WTC11 (cell line): ENCODE measurements around the gene CNTNAP2. TPM values are rescaled to one million over a fixed set of nuclear protein-coding genes. Genes with fewer than 3 reads are reported as not detected.

Experiments used
- ATAC-seq: fragments of 200-7000 bp; cut with Tn5 transposase; 2 replicates; pipeline ENCODE4 v1.10.0; 2021; ENCODE audit warnings: mild to moderate bottlenecking, moderate library complexity
- CTCF ChIA-PET: fragments of 300-600 bp; sonication (Branson Sonifier 250); formaldehyde crosslinking; loops from one replicate; lab custom pipeline; 2021; ENCODE audit warnings: antibody characterized with exemption; lab: Charles Lee
- POLR2A ChIA-PET: fragments of 350-600 bp; sonication (Branson Sonifier 250); formaldehyde crosslinking; loops from one replicate; lab custom pipeline; 2021; ENCODE audit warnings: antibody characterized with exemption; lab: Charles Lee
- DNase-seq: peaks from one replicate; pipeline ENCODE4 v3.0.0; 2021; ENCODE audit warnings: low spot score
- H3K27ac Mint-ChIP-seq: 2 replicates; pipeline ENCODE4 v1.8.0; 2021; ENCODE audit warnings: mixed read lengths
- H3K27me3 Mint-ChIP-seq: 2 replicates; pipeline ENCODE4 v1.8.0; 2021; ENCODE audit warnings: low read depth, mild to moderate bottlenecking, moderate library complexity, mixed read lengths
- H3K36me3 Mint-ChIP-seq: 2 replicates; pipeline ENCODE4 v1.8.0; 2021; ENCODE audit warnings: mixed read lengths
- H3K4me1 Mint-ChIP-seq: 2 replicates; pipeline ENCODE4 v1.8.0; 2022; ENCODE audit warnings: mixed read lengths
- H3K4me3 Mint-ChIP-seq: 2 replicates; pipeline ENCODE4 v1.8.0; 2021; ENCODE audit warnings: mild to moderate bottlenecking, moderate library complexity, mixed read lengths
- H3K9me3 Mint-ChIP-seq: 2 replicates; pipeline ENCODE4 v1.8.0; 2021; ENCODE audit warnings: mixed read lengths
- ATF3 ChIP-seq: sonication (generic); formaldehyde crosslinking; conservative IDR thresholded peaks from 2 replicates; pipeline ENCODE4 v1.8.1; 2022; ENCODE audit warnings: mild to moderate bottlenecking, missing genetic modification reagents
- CBFB ChIP-seq: sonication (generic); formaldehyde crosslinking; IDR thresholded peaks from 2 replicates; pipeline ENCODE4 v1.8.1; 2022; ENCODE audit warnings: mild to moderate bottlenecking, low read depth, missing genetic modification reagents
- CTCF ChIP-seq: fragments of 200-600 bp; IDR thresholded peaks from 2 replicates; pipeline ENCODE4 v1.8.0; 2022; ENCODE audit warnings: antibody characterized with exemption
- FOXP1 ChIP-seq: sonication (generic); formaldehyde crosslinking; IDR thresholded peaks from 2 replicates; pipeline ENCODE4 v1.8.0; 2022; ENCODE audit warnings: missing genetic modification reagents, mild to moderate bottlenecking, moderate library complexity, borderline replicate concordance
- GTF2I ChIP-seq: fragments of 250-450 bp; sonication (Bioruptor Pico); conservative IDR thresholded peaks from 2 replicates; pipeline ENCODE4 v1.4.0; 2021; ENCODE audit warnings: mild to moderate bottlenecking
- IRF1 ChIP-seq: sonication (generic); formaldehyde crosslinking; IDR thresholded peaks from 2 replicates; pipeline ENCODE4 v1.8.0; 2023; ENCODE audit warnings: missing genetic modification reagents
- MXD4 ChIP-seq: fragments of 250-450 bp; sonication (Bioruptor Pico); IDR thresholded peaks from 2 replicates; pipeline ENCODE4 v1.8.0; 2021; ENCODE audit warnings: mild to moderate bottlenecking, moderate library complexity, borderline replicate concordance
- NFATC4 ChIP-seq: fragments of 250-450 bp; sonication (Bioruptor Pico); IDR thresholded peaks from 2 replicates; pipeline ENCODE4 v1.9.0; 2021; ENCODE audit warnings: mild to moderate bottlenecking
- NFE2L1 ChIP-seq: sonication (generic); formaldehyde crosslinking; IDR thresholded peaks from 2 replicates; pipeline ENCODE4 v1.8.1; 2023; ENCODE audit warnings: missing genetic modification reagents
- NR2C2 ChIP-seq: sonication (generic); formaldehyde crosslinking; IDR thresholded peaks from 2 replicates; pipeline ENCODE4 v1.8.0; 2022; ENCODE audit warnings: mild to moderate bottlenecking, missing genetic modification reagents
- RELA ChIP-seq: sonication (generic); formaldehyde crosslinking; IDR thresholded peaks from 2 replicates; pipeline ENCODE4 v1.8.1; 2022; ENCODE audit warnings: missing genetic modification reagents, mild to moderate bottlenecking, borderline replicate concordance
- SMAD4 ChIP-seq: sonication (generic); formaldehyde crosslinking; IDR thresholded peaks from 2 replicates; pipeline ENCODE4 v1.8.0; 2022; ENCODE audit warnings: mild to moderate bottlenecking, missing genetic modification reagents
- SOX15 ChIP-seq: fragments of 250-450 bp; sonication (Bioruptor Pico); IDR thresholded peaks from 2 replicates; pipeline ENCODE4 v1.9.0; 2021; ENCODE audit warnings: mild to moderate bottlenecking
- SP1 ChIP-seq: sonication (generic); formaldehyde crosslinking; conservative IDR thresholded peaks from 2 replicates; pipeline ENCODE4 v1.8.1; 2022; ENCODE audit warnings: missing genetic modification reagents
- TEAD1 ChIP-seq: sonication (generic); formaldehyde crosslinking; IDR thresholded peaks from 2 replicates; pipeline ENCODE4 v1.8.0; 2022; ENCODE audit warnings: mild to moderate bottlenecking, missing genetic modification reagents
- ZMAT4 ChIP-seq: fragments of 250-450 bp; sonication (Bioruptor Pico); IDR thresholded peaks from 2 replicates; pipeline ENCODE4 v1.9.0; 2021; ENCODE audit warnings: mild to moderate bottlenecking
- ZNF232 ChIP-seq: sonication (generic); formaldehyde crosslinking; IDR thresholded peaks from 2 replicates; pipeline ENCODE4 v1.8.0; 2022; ENCODE audit warnings: mild to moderate bottlenecking, missing genetic modification reagents
- ZNF416 ChIP-seq: fragments of 250-450 bp; sonication (Bioruptor Pico); IDR thresholded peaks from 2 replicates; pipeline ENCODE4 v1.9.0; 2021; ENCODE audit warnings: mild to moderate bottlenecking, inconsistent platforms
- ZNF423 ChIP-seq: fragments of 250-450 bp; sonication (Bioruptor Pico); IDR thresholded peaks from 2 replicates; pipeline ENCODE4 v2.1.2; 2022; ENCODE audit warnings: mild to moderate bottlenecking, moderate library complexity
- ZNF671 ChIP-seq: fragments of 250-450 bp; sonication (Bioruptor Pico); IDR thresholded peaks from 2 replicates; pipeline ENCODE4 v1.8.0; 2021; ENCODE audit warnings: mild to moderate bottlenecking
- total RNA-seq: library from RNA; stranded (reverse); gene quantifications from 3 replicates; pipeline ENCODE4 v1.2.3, GENCODE V29; 2021

Gene CNTNAP2
- total RNA-seq, 1 experiment from 2014 or later: 63.8 TPM

- no peak for TF ChIP-seq CTCF
- TF ChIP-seq FOXP1: no peak
- TF ChIP-seq NR2C2 (CRISPR knock-in tag): no peak
Observed at GRCh38 chr7:148149730-148150129, 2033.1 kb downstream of the CNTNAP2 start (continued).

GRCh38 chr7:148151778-148152177 lies 2035.2 kb downstream of the CNTNAP2 start:
- no peaks in the 10 kb centered on the region for H3K27me3 Mint-ChIP-seq
- no peak for ATAC-seq
- ChIA-PET CTCF (interaction anchor here (0.6 to 3.4 kb wide), 5 partner anchors 9 to 902 kb away, joined by 3 to 21 read pairs (median 4); no protein-coding TSS in a partner anchor), POLR2A (interaction anchor here (0.6 kb wide), 1 partner anchor 635 kb away, joined by 4 read pairs; no protein-coding TSS in a partner anchor)
- H3K4me3 Mint-ChIP-seq: no peak overlapping the region
- no peak overlapping the region for H3K27ac Mint-ChIP-seq
- TF ChIP-seq RELA (CRISPR knock-in tag) (no peak), NFE2L1 (no peak), IRF1 (CRISPR knock-in tag) (no peak), ZNF423 (CRISPR knock-in tag) (no peak), ZNF232 (no peak)
- TF ChIP-seq, all 79 proteins: peak for 0
- Mint-ChIP-seq H3K36me3 (peaks cover 13% of the 10 kb centered on the region), H3K9me3 (peaks cover 23% of the 10 kb centered on the region), H3K4me1 (peaks cover 8% of the 10 kb centered on the region)
- no peak for DNase-seq

- no peaks in the 10 kb centered on the region for H3K27me3 Mint-ChIP-seq
- no peak for DNase-seq
- no peak overlapping the region for H3K27ac Mint-ChIP-seq
- TF ChIP-seq NFATC4 (CRISPR knock-in tag): no peak
- TF ChIP-seq ATF3: no peak
- no peak for TF ChIP-seq TEAD1 (CRISPR knock-in tag)
- TF ChIP-seq MXD4 (CRISPR knock-in tag): no peak
- no peak for TF ChIP-seq CTCF
- TF ChIP-seq SP1: no peak
- no peak for TF ChIP-seq CBFB (CRISPR knock-in tag)
- TF ChIP-seq SOX15 (CRISPR knock-in tag): no peak
- TF ChIP-seq SMAD4: no peak
- TF ChIP-seq RELA (CRISPR knock-in tag): no peak
- TF ChIP-seq ZMAT4 (CRISPR knock-in tag): no peak
- TF ChIP-seq ZNF232: no peak
- TF ChIP-seq GTF2I (CRISPR knock-in tag): no peak
- no peak for TF ChIP-seq ZNF671
- TF ChIP-seq ZNF416: no peak
- TF ChIP-seq, all 79 proteins: peak for 0
- ChIA-PET POLR2A (no interaction called here), CTCF (interaction anchor here (2.1 to 3.4 kb wide), 2 partner anchors 11 to 89 kb away, joined by 8 to 21 read pairs; no protein-coding TSS in a partner anchor)
- Mint-ChIP-seq H3K4me3 (no peak overlapping the region), H3K9me3 (peaks cover 17% of the 10 kb centered on the region), H3K4me1 (0 out of 2 replicates have a peak, but pooled peaks cover 3% of the 10 kb centered on the region), H3K36me3 (peaks cover 13% of the 10 kb centered on the region)
- ATAC-seq: no peak
Observed at GRCh38 chr7:148153616-148154284, 2037.1 kb downstream of the CNTNAP2 start.
